Smooth muscle cell (in vitro differentiated cells): ENCODE measurements around the gene PRDM2. TPM values are rescaled to one million over a fixed set of nuclear protein-coding genes. Genes with fewer than 3 reads are reported as not detected.

Experiments
- DNase-seq: peaks from one replicate; lab custom pipeline; 2025; ENCODE audit not compliant: unreplicated experiment; lab: John Stamatoyannopoulos, UW
- H2AFZ ChIP-seq: fragments of 200-600 bp; sonication (generic); 2 replicates; pipeline ENCODE4 v1.6.0; 2016; ENCODE audit warnings: antibody characterized with exemption, low read depth, mild to moderate bottlenecking
- H3F3A ChIP-seq: fragments of 200-600 bp; sonication (generic); 2 replicates; pipeline ENCODE4 v1.6.0; 2017; ENCODE audit warnings: antibody characterized with exemption, low read depth
- H3K27ac ChIP-seq: fragments of 200-600 bp; sonication (generic); 2 replicates; pipeline ENCODE4 v1.5.1; 2016; ENCODE audit warnings: low read depth, mild to moderate bottlenecking
- H3K27me3 ChIP-seq: fragments of 200-600 bp; sonication (generic); 2 replicates; pipeline ENCODE4 v1.6.1; 2016; ENCODE audit warnings: low read depth, mild to moderate bottlenecking
- H3K36me3 ChIP-seq: fragments of 200-600 bp; sonication (generic); 2 replicates; pipeline ENCODE4 v1.5.1; 2016; ENCODE audit warnings: low read depth
- H3K4me1 ChIP-seq: fragments of 200-600 bp; sonication (generic); 2 replicates; pipeline ENCODE4 v1.5.1; 2016; ENCODE audit warnings: low read depth
- H3K4me2 ChIP-seq: fragments of 200-600 bp; sonication (generic); 2 replicates; pipeline ENCODE4 v1.6.0; 2016; ENCODE audit warnings: mild to moderate bottlenecking
- H3K4me3 ChIP-seq: fragments of 200-600 bp; sonication (generic); 2 replicates; pipeline ENCODE4 v1.5.1; 2016; ENCODE audit warnings: mild to moderate bottlenecking
- H3K79me2 ChIP-seq: fragments of 200-600 bp; sonication (generic); 2 replicates; pipeline ENCODE4 v1.6.0; 2016; ENCODE audit warnings: low read depth, mild to moderate bottlenecking
- H3K9ac ChIP-seq: fragments of 200-600 bp; sonication (generic); 2 replicates; pipeline ENCODE4 v1.6.0; 2016; ENCODE audit warnings: low read depth
- H3K9me3 ChIP-seq: fragments of 200-600 bp; sonication (generic); replicated peaks from 2 replicates; pipeline ENCODE4 v1.5.1; 2016; ENCODE audit warnings: low read depth
- H4K20me1 ChIP-seq: fragments of 200-600 bp; sonication (generic); 2 replicates; pipeline ENCODE4 v1.6.0; 2016; ENCODE audit warnings: low read depth
- CTCF ChIP-seq: fragments of 200-600 bp; sonication (generic); IDR thresholded peaks from 2 replicates; pipeline ENCODE4 v1.5.1; 2017; ENCODE audit warnings: borderline replicate concordance, mild to moderate bottlenecking, antibody characterized with exemption; ENCODE audit not compliant: insufficient read depth, poor library complexity, severe bottlenecking
- WGBS: methylation state at CpG from one replicate; pipeline ENCODE4 v1.1.7; 2016; ENCODE audit warnings: low lambda C conversion rate; 5-methylcytosine and 5-hydroxymethylcytosine counted together
- polyA plus RNA-seq: library from polyadenylated mRNA; unstranded; fragments of >200 nt; fragmentation: Nextera tagmentation; extraction: Ambion mirVana; gene quantifications from 2 replicates; pipeline ENCODE4 v1.2.1, GENCODE V29; 2016
- total RNA-seq: library from RNA; depleted of rRNA; stranded (reverse); fragments of >200 nt; gene quantifications from 2 replicates; pipeline ENCODE4 v1.2.3, GENCODE V29; 2014

The PRDM2 gene
- total and polyA plus RNA-seq, 2 experiments from 2014 or later, result 19.8 to 20.0 TPM

GRCh38 chr1:13772271-13772670, 72.3 kb downstream of the PRDM2 start:
- H3F3A ChIP-seq, result no peaks in the 10 kb centered on the region
- peaks cover 97% of the 10 kb centered on the region for H4K20me1 ChIP-seq
- no peak overlapping the region for H3K27ac ChIP-seq
- peaks cover 86% of the 10 kb centered on the region for H3K79me2 ChIP-seq
- DNase-seq, result no peak
- H3K9ac ChIP-seq, result no peak overlapping the region
- no peaks in the 10 kb centered on the region for H3K36me3 ChIP-seq
- 89% methylated on average over 4 of the region's 4 CpGs for WGBS
- H3K4me2 ChIP-seq, result no peak overlapping the region
- no peaks in the 10 kb centered on the region for H3K4me1 ChIP-seq
- H2AFZ ChIP-seq, result no peak overlapping the region
- no peaks in the 10 kb centered on the region for H3K27me3 ChIP-seq
- TF ChIP-seq CTCF, result no peak
- no peak overlapping the region for H3K4me3 ChIP-seq
- H3K9me3 ChIP-seq, result no peaks in the 10 kb centered on the region

GRCh38 chr1:13774121-13774520, 74.1 kb downstream of the PRDM2 start:
- TF ChIP-seq CTCF, result no peak
- H3K9ac ChIP-seq, result no peak overlapping the region
- H3K27me3 ChIP-seq, result no peaks in the 10 kb centered on the region
- 98% methylated on average over 2 of the region's 2 CpGs for WGBS
- no peak for DNase-seq
- H3K4me3 ChIP-seq, result no peak overlapping the region
- H3K27ac ChIP-seq, result no peak overlapping the region
- H3K4me2 ChIP-seq, result no peak overlapping the region
- H3K79me2 ChIP-seq, result peaks cover 68% of the 10 kb centered on the region
- H2AFZ ChIP-seq, result no peak overlapping the region
- H3K4me1 ChIP-seq, result no peaks in the 10 kb centered on the region
- H3K36me3 ChIP-seq, result no peaks in the 10 kb centered on the region
- H4K20me1 ChIP-seq, result peaks cover 95% of the 10 kb centered on the region
- H3K9me3 ChIP-seq, result no peaks in the 10 kb centered on the region
- no peaks in the 10 kb centered on the region for H3F3A ChIP-seq

GRCh38 chr1:13775459-13775858, 75.5 kb downstream of the PRDM2 start:
- no peak overlapping the region for H2AFZ ChIP-seq
- H4K20me1 ChIP-seq, result peaks cover 95% of the 10 kb centered on the region
- no peak overlapping the region for H3K4me2 ChIP-seq
- H3K9me3 ChIP-seq, result no peaks in the 10 kb centered on the region
- H3F3A ChIP-seq, result no peaks in the 10 kb centered on the region
- no peak for DNase-seq
- peaks cover 56% of the 10 kb centered on the region for H3K79me2 ChIP-seq
- WGBS, result 93% methylated on average over 5 of the region's 5 CpGs
- H3K4me1 ChIP-seq, result no peaks in the 10 kb centered on the region
- H3K4me3 ChIP-seq, result no peak overlapping the region
- H3K9ac ChIP-seq, result no peak overlapping the region
- TF ChIP-seq CTCF, result no peak
- no peaks in the 10 kb centered on the region for H3K27me3 ChIP-seq
- no peak overlapping the region for H3K27ac ChIP-seq
- no peaks in the 10 kb centered on the region for H3K36me3 ChIP-seq

GRCh38 chr1:13775916-13776315, 75.9 kb downstream of the PRDM2 start:
- no peak overlapping the region for H3K27ac ChIP-seq
- WGBS, result 94% methylated on average over 3 of the region's 3 CpGs
- DNase-seq, result no peak
- TF ChIP-seq CTCF, result no peak
- no peaks in the 10 kb centered on the region for H3K27me3 ChIP-seq
- H4K20me1 ChIP-seq, result peaks cover 95% of the 10 kb centered on the region
- no peaks in the 10 kb centered on the region for H3K36me3 ChIP-seq
- no peaks in the 10 kb centered on the region for H3K9me3 ChIP-seq
- no peaks in the 10 kb centered on the region for H3K4me1 ChIP-seq
- no peak overlapping the region for H3K9ac ChIP-seq
- no peak overlapping the region for H2AFZ ChIP-seq
- no peaks in the 10 kb centered on the region for H3F3A ChIP-seq
- H3K4me3 ChIP-seq, result no peak overlapping the region
- H3K79me2 ChIP-seq, result peaks cover 56% of the 10 kb centered on the region
- H3K4me2 ChIP-seq, result no peak overlapping the region
